Gastrocnemius medialis (tissue), 4 donors: ENCODE results near the gene PSMD2.

Source experiments
- CTCF ChIP-seq, 5 experiments: fragments of 450-650 bp in 3 of 5; fragments of 200-600 bp in 2 of 5; sonication (generic) in 2 of 5; IDR thresholded peaks in 4 of 5; conservative IDR thresholded peaks in 1 of 5; 1 replicate in 4 of 5; 2 replicates in 1 of 5; pipeline ENCODE4 v1.5.1; 2016 to 2019; ENCODE audit warnings: antibody characterized with exemption in 5 of 5, mild to moderate bottlenecking in 3 of 5, moderate library complexity in 3 of 5
- POLR2A ChIP-seq, 2 donors: fragments of 450-650 bp; IDR thresholded peaks; one replicate each; pipeline ENCODE4 v1.6.1; 2017; ENCODE audit warnings: antibody characterized with exemption in 2 of 2, mild to moderate bottlenecking in 2 of 2, moderate library complexity in 2 of 2

GRCh38 chr3:184290331-184290730, 8.7 kb upstream of the PSMD2 start:
- no peak for TF ChIP-seq CTCF (IDR thresholded peaks at IDR 0.05 in 4 of 5, conservative IDR thresholded peaks at IDR 0.05 in 1 of 5)
- no peak for TF ChIP-seq POLR2A (IDR thresholded peaks at IDR 0.05)
